Nephron progenitor cell (in vitro differentiated cells): ENCODE results near the gene COG7.
A peak's percentile ranks its signal among the peaks of the same experiment; 100 is the strongest.

Experiments
- DNase-seq: peaks from one replicate; pipeline ENCODE4 v3.0.0; 2021
- H3K27ac Mint-ChIP-seq: 2 replicates; pipeline ENCODE4 v1.8.0; 2021; ENCODE audit warnings: mild to moderate bottlenecking, moderate library complexity, mixed read lengths
- H3K27me3 Mint-ChIP-seq: 2 replicates; pipeline ENCODE4 v1.8.0; 2021; ENCODE audit warnings: mild to moderate bottlenecking, low read depth, mixed read lengths; ENCODE audit not compliant: poor library complexity
- H3K36me3 Mint-ChIP-seq: 2 replicates; pipeline ENCODE4 v1.8.0; 2021; ENCODE audit warnings: low read depth, mixed read lengths
- H3K4me1 Mint-ChIP-seq: 2 replicates; pipeline ENCODE4 v1.8.0; 2021; ENCODE audit warnings: mixed read lengths
- H3K4me3 Mint-ChIP-seq: 2 replicates; pipeline ENCODE4 v1.8.0; 2021; ENCODE audit warnings: mild to moderate bottlenecking, moderate library complexity, mixed read lengths
- H3K9me3 Mint-ChIP-seq: 2 replicates; pipeline ENCODE4 v1.8.0; 2021; ENCODE audit warnings: mild to moderate bottlenecking, moderate library complexity, mixed read lengths
- TF ChIP-seq, protein P1 (sequence below): fragments of 200-600 bp; sonication (generic); IDR thresholded peaks from 2 replicates; pipeline ENCODE4 v1.5.0; 2021; ENCODE audit warnings: antibody characterized with exemption

Gene COG7

DNA sequence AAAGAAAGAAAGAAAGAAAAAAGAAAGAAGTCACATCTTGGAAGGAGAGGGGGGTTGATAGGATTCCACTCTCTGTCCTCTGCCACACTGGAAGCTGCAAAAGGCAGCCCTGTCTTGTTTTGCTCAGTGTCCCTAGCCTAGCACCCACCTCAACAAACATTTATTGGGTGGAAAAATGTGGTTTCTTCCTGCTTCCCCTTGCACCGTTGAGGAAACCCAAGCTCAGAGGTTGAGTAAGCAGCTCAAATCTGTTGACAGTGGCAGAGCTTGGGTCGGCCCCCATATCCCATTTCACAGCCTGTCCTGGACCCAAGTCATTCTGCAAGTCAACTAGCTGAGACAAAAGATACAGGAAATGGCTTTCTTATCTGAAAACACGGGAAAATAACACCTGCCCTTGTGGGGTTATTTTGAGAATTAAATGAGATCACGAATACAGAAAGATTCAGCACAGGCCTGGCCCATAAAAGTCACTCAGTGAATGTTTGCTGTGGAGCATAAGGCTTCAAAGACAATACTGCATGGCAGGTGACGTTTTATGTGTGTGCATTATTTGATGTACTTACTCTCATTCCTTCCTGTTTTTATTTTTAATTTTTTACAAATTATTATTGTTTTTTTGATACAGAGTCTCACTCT, 87.3 kb downstream of the COG7 start:
- Mint-ChIP-seq H3K9me3 (no peaks in the 10 kb centered on the region), H3K4me1 (peaks cover 10% of the 10 kb centered on the region), H3K27me3 (peaks cover 25% of the 10 kb centered on the region), H3K27ac (peak overlapping the region; percentile 88), H3K4me3 (no peak overlapping the region), H3K36me3 (no peaks in the 10 kb centered on the region)
- DNase-seq = no peak
- TF ChIP-seq, protein P1, sequence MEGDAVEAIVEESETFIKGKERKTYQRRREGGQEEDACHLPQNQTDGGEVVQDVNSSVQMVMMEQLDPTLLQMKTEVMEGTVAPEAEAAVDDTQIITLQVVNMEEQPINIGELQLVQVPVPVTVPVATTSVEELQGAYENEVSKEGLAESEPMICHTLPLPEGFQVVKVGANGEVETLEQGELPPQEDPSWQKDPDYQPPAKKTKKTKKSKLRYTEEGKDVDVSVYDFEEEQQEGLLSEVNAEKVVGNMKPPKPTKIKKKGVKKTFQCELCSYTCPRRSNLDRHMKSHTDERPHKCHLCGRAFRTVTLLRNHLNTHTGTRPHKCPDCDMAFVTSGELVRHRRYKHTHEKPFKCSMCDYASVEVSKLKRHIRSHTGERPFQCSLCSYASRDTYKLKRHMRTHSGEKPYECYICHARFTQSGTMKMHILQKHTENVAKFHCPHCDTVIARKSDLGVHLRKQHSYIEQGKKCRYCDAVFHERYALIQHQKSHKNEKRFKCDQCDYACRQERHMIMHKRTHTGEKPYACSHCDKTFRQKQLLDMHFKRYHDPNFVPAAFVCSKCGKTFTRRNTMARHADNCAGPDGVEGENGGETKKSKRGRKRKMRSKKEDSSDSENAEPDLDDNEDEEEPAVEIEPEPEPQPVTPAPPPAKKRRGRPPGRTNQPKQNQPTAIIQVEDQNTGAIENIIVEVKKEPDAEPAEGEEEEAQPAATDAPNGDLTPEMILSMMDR = no peak

DNA sequence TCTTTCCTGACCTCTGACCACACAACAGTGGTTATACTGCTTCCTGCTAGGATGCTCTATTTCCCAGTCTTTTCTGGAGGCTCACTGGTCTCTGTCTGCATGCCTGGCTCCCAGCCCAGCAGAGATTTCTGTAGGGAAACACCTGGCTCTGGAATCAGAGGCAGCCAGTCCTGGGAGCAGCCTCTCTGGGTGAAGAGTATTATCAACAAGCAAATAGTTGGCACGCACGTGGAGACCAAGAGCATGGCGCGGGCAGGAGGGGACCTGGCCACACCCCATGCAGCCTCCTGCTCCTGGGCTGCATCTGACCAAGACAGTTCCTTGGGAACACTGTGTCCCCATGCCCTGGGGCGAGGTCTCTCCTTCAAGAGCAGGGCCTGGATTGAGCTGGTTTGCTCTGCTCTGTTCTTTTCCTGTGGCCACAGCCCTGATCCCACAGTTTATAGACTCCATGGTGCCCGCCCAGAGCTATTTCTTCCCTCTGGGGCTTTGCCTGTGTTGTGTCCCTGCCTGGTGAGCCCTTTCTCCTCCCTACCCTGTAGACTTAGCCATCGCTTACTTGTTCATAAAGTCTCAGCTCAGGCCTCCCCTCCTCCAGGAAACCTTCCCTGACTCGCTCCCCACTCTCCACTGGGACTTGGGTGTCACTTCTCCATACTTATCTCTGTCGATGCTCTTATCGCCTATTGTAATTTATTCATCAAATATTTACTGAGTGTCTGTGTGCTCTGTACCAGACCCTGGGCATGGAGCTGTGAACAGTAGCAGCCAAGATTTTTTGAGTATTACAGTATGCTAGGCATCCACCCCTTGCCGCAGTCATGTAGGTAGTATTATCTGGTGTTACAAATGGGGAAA, 90.3 kb downstream of the COG7 start:
- peak overlapping the region; percentile 9 for H3K27ac Mint-ChIP-seq
- no peak for DNase-seq
- H3K27me3 Mint-ChIP-seq = peaks cover 14% of the 10 kb centered on the region
- TF ChIP-seq, protein P1 = no peak
- H3K36me3 Mint-ChIP-seq = no peaks in the 10 kb centered on the region
- no peaks in the 10 kb centered on the region for H3K9me3 Mint-ChIP-seq
- no peak overlapping the region for H3K4me3 Mint-ChIP-seq
- peaks cover 10% of the 10 kb centered on the region for H3K4me1 Mint-ChIP-seq

DNA sequence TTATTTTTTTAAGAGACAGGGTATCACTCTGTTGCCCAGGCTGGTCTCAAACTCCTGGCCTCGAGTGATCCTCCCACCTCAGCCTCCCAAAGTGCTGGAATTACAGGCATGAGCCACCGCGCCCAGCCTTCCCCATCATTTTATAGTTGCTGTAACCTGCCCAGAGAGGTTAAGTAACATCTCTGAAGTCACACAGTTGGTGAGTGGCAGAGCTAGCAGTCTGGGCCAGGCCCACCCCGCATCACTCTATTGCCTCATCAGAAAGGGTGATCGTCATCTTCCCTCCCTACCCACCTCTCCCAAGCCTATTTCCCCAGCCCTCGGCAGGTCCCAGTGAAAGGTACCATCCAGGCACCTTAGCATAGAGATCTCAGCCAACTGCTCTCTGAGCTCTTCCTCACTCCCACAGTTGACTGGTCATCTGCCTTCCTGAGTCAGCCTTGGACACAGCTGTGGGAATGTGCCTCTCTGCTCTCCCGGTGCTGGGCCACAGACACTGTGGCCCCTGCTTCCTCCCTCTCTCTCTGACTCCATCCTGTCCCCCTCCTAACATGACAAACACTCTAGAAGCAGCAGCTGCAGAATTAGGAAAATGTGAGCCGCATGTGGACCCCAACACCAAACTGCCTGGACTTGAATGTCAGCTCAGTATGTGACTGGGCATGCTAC, 93.8 kb downstream of the COG7 start:
- Mint-ChIP-seq H3K27me3 (peaks cover 3% of the 10 kb centered on the region), H3K9me3 (no peaks in the 10 kb centered on the region)

DNA sequence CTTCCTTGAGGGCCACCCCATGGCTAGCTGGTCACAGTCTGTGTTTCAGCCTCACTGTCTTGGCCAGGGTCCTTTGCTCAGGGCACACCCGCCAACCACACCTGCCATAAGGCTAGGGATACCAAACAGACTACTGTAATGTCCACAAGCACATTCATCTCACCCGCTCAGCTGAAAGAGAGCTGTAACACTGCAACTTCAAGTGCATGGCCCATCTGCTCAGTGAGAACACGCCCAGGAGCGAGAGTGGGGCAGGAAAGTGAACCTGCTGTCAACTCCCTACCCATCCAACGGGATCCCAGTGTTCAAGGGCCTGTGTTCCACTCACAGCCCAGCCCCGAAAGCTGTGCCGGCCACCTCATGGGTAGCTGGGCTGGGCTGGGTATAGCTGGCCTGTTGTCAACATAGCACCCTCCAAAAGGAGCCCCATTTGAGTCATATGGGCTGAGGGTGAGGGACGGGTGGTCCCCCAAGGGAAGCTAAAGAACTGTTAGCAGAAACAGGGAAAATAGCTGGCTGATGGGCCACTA, 95.2 kb downstream of the COG7 start:
- Mint-ChIP-seq H3K27ac (no peak overlapping the region), H3K9me3 (no peaks in the 10 kb centered on the region), H3K27me3 (peaks cover 3% of the 10 kb centered on the region), H3K4me1 (no peaks in the 10 kb centered on the region), H3K4me3 (no peak overlapping the region), H3K36me3 (no peaks in the 10 kb centered on the region)
- TF ChIP-seq, protein P1 = no peak
- DNase-seq = no peak

More for the DNA sequence above, 93.8 kb downstream of the COG7 start:
- Mint-ChIP-seq H3K4me1 (no peaks in the 10 kb centered on the region), H3K27ac (no peak overlapping the region), H3K36me3 (no peaks in the 10 kb centered on the region), H3K4me3 (no peak overlapping the region)
- TF ChIP-seq, protein P1 = no peak
- DNase-seq = no peak

DNA sequence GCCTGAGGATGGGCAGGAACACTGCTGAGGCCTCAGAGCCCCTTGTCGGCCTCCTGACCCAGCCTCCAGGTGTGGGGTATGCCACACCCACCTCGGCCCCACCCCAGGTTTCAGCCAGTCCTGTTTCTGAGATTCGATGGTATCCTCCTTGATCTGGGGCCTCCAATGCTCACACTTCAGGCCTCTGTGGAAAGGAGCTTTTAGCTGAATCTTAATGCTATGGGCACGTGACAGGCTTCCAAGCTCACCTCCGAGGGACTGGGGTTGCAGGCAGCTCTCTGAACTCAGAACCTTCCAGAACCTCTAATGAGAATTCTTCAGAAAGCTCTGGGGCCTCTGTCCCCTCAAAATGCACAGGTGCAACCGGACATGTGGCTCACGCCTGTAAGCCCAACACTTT, 96.0 kb downstream of the COG7 start:
- no peak overlapping the region for H3K27ac Mint-ChIP-seq
- H3K27me3 Mint-ChIP-seq = peaks cover 7% of the 10 kb centered on the region
- TF ChIP-seq, protein P1 = no peak
- no peaks in the 10 kb centered on the region for H3K36me3 Mint-ChIP-seq
- DNase-seq = no peak
- H3K9me3 Mint-ChIP-seq = peaks cover 8% of the 10 kb centered on the region
- H3K4me1 Mint-ChIP-seq = no peaks in the 10 kb centered on the region
- H3K4me3 Mint-ChIP-seq = no peak overlapping the region
